Measurements from ENCODE around the gene C11orf91. TPM values are rescaled to one million over a fixed set of nuclear protein-coding genes. Genes with fewer than 3 reads are reported as not detected.

The C11orf91 gene
- total and polyA plus RNA-seq, 7 donors = 0.14 to 0.87 (median 0.51) TPM; not detected in 3

GRCh38 chr11:33689085-33689484 is 11.5 kb downstream of the C11orf91 start:
- ATAC-seq = no peak
- no peaks in the 10 kb centered on the region for H3K27me3 ChIP-seq (ENCODE audit: insufficient read depth in 3 of 3, low read length in 2 of 3)
- H3K27ac ChIP-seq = peak overlapping the region; percentile 72
- H3K9me3 ChIP-seq = no peaks in the 10 kb centered on the region
- H3K4me1 ChIP-seq = peaks cover 11% of the 10 kb centered on the region
- no peaks in the 10 kb centered on the region for H3K36me3 ChIP-seq (ENCODE audit: insufficient read depth in 1 of 2, low read depth in 1 of 2)
- WGBS, 3 donors = 82 to 92% (median 87%) methylated on average over 4 of the region's 4 CpGs
- no peak for DNase-seq
- intact Hi-C loops (cut with DNase I) = loop anchor here (2.0 to 5.0 kb wide), 3 partner anchors 146 to 327 kb away; no protein-coding TSS in a partner anchor
- no peak for TF ChIP-seq CTCF (IDR thresholded peaks at IDR 0.05)
- no peak overlapping the region for H3K4me3 ChIP-seq

- no peak for DNase-seq
- Histone ChIP-seq H3K27me3 (ENCODE audit: insufficient read depth in 3 of 3, low read length in 2 of 3) (no peaks in the 10 kb centered on the region), H3K36me3 (ENCODE audit: insufficient read depth in 1 of 2, low read depth in 1 of 2) (peaks cover 0 to 3% of the 10 kb centered on the region in 2 donors), H3K4me3 (no peak overlapping the region), H3K4me1 (peaks cover 10% of the 10 kb centered on the region), H3K9me3 (no peaks in the 10 kb centered on the region), H3K27ac (no peak overlapping the region)
- intact Hi-C loops (cut with DNase I) = loop anchor here (1.0 to 5.0 kb wide), 5 partner anchors 145 to 522 kb away; no protein-coding TSS in a partner anchor
- WGBS, 3 donors = 52 to 63% (median 56%) methylated on average over 2 of the region's 2 CpGs
- ATAC-seq = no peak
- peak; percentile 68 for TF ChIP-seq CTCF (IDR thresholded peaks at IDR 0.05)
Measured at GRCh38 chr11:33687733-33688479, 12.7 kb downstream of the C11orf91 start.

- intact Hi-C loops (cut with DNase I) = loop anchor here in 1 of 2 donors (5.0 kb wide), 2 partner anchors 143 to 323 kb away; no protein-coding TSS in a partner anchor
- peaks cover 0 to 3% of the 10 kb centered on the region in 2 donors for H3K36me3 ChIP-seq (ENCODE audit: insufficient read depth in 1 of 2, low read depth in 1 of 2)
- H3K27me3 ChIP-seq (ENCODE audit: insufficient read depth in 3 of 3, low read length in 2 of 3) = no peaks in the 10 kb centered on the region
- no peak overlapping the region for H3K27ac ChIP-seq
- no peaks in the 10 kb centered on the region for H3K9me3 ChIP-seq
- H3K4me3 ChIP-seq = no peak overlapping the region
- ATAC-seq = no peak
- TF ChIP-seq CTCF (IDR thresholded peaks at IDR 0.05) = no peak
- H3K4me1 ChIP-seq = no peaks in the 10 kb centered on the region
- 71 to 81% (median 71%) methylated on average over 3 of the region's 3 CpGs for WGBS, 3 donors
- DNase-seq = no peak
Measured at GRCh38 chr11:33685082-33685481, 15.5 kb downstream of the C11orf91 start.

- H3K36me3 ChIP-seq (ENCODE audit: insufficient read depth in 1 of 2, low read depth in 1 of 2) = peaks cover 0 to 3% of the 10 kb centered on the region in 2 donors
- no peak for ATAC-seq
- DNase-seq = no peak
- H3K9me3 ChIP-seq = no peaks in the 10 kb centered on the region
- H3K4me3 ChIP-seq = no peak overlapping the region
- WGBS, 3 donors = 74 to 84% (median 81%) methylated on average over 5 of the region's 5 CpGs
- TF ChIP-seq CTCF (IDR thresholded peaks at IDR 0.05) = no peak
- H3K27me3 ChIP-seq (ENCODE audit: insufficient read depth in 3 of 3, low read length in 2 of 3) = no peaks in the 10 kb centered on the region
- no peak overlapping the region for H3K27ac ChIP-seq
- intact Hi-C loops (cut with DNase I) = loop anchor here in 1 of 2 donors (5.0 kb wide), 1 partner anchor 307 kb away; the partner anchor contains the start of gene KIAA1549L
- no peaks in the 10 kb centered on the region for H3K4me1 ChIP-seq
Measured at GRCh38 chr11:33684003-33684706, 16.5 kb downstream of the C11orf91 start.

Data from psoas muscle (tissue), 8 donors.